Dendritic cell treated with granulocyte-macrophage colony-stimulating factor and Interleukin-4, amounts not matched to agents 40 ng/mL and 50 ng/mL, for 4 days (primary cell): ENCODE results near the gene MATN1.

Experiments used
- H3K27ac Mint-ChIP-seq: one replicate; pipeline ENCODE4 v1.8.0; 2022; ENCODE audit warnings: mild to moderate bottlenecking, mixed read lengths
- H3K27me3 Mint-ChIP-seq: one replicate; pipeline ENCODE4 v1.8.0; 2022; ENCODE audit warnings: mild to moderate bottlenecking, mixed read lengths
- H3K36me3 Mint-ChIP-seq: one replicate; pipeline ENCODE4 v1.8.0; 2022; ENCODE audit warnings: low read depth, mixed read lengths
- H3K4me1 Mint-ChIP-seq: one replicate; pipeline ENCODE4 v1.8.0; 2022; ENCODE audit warnings: low read depth, mixed read lengths
- H3K4me3 Mint-ChIP-seq: one replicate; pipeline ENCODE4 v1.8.0; 2022; ENCODE audit warnings: mild to moderate bottlenecking, moderate library complexity, mixed read lengths
- H3K9me3 Mint-ChIP-seq: one replicate; pipeline ENCODE4 v1.8.0; 2022; ENCODE audit warnings: mixed read lengths
- intact Hi-C: fragments of 100-400 bp; cut with micrococcal nuclease; formaldehyde crosslinking; loops from one replicate; pipeline ENCODE4 v1.15.0; 2022

The MATN1 gene

DNA sequence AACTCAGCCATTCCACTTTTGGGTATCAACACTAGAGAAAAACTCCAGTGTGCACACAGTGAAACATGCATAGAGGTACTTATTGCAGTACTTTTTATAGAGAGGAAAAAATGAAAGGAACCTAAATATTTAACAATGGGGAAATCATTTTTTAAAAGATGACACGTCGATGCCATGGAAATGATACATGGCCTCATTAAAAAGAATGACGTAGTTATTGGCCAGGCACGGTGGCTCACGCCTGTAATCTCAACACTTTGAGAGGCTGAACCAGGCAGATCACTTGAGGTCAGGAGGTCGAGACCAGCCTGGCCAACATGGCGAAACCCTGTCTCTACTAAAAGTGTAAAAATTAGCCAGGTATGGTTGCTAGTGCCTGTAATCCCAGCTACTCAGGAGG, 42.5 kb downstream of the MATN1 start:
- H3K27me3 Mint-ChIP-seq = peaks cover 40% of the 10 kb centered on the region
- no peak overlapping the region for H3K4me3 Mint-ChIP-seq
- H3K36me3 Mint-ChIP-seq = no peaks in the 10 kb centered on the region
- H3K27ac Mint-ChIP-seq = no peak overlapping the region
- no peaks in the 10 kb centered on the region for H3K4me1 Mint-ChIP-seq
- intact Hi-C loops = no loop called here
- peaks cover 7% of the 10 kb centered on the region for H3K9me3 Mint-ChIP-seq

DNA sequence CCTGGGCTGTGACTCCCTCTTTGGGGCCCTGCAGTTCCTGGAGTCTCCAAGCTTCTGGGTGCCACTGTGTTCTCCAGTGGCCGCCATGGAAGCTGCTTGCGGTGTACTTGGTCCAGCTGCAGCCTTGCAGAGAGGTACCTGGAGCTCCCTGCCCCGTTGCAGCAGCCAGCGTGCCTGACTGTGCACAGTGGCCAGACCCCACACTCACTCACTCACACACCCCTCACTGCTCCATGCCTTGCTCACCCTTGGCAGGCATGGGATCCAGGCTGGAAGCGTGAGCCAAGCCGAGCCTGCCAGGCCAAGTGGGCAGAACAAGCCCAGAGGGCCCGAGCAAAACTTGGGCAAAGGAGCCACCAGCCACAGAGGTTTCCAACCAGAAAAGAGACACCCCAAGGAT, 43.0 kb downstream of the MATN1 start:
- no peak overlapping the region for H3K4me3 Mint-ChIP-seq
- peaks cover 4% of the 10 kb centered on the region for H3K4me1 Mint-ChIP-seq
- intact Hi-C loops = no loop called here
- H3K36me3 Mint-ChIP-seq = no peaks in the 10 kb centered on the region
- no peak overlapping the region for H3K27ac Mint-ChIP-seq
- H3K27me3 Mint-ChIP-seq = peaks cover 35% of the 10 kb centered on the region
- peaks cover 7% of the 10 kb centered on the region for H3K9me3 Mint-ChIP-seq

DNA sequence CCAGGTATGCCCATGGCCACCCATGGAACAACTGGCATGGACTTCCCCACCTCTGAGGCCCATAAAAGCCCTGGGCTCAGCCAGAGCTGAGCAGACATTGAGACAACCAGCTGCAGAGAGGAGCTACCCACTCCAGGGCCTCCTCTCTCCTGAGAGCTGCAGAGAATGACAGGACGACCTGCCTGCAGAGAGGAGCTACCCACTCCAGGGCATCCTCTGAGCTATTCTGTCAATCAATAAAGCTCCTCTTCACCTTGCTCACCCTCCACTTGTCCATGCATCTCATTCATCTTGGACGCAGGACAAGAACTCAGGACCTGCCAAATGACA, 43.4 kb downstream of the MATN1 start:
- peaks cover 31% of the 10 kb centered on the region for H3K27me3 Mint-ChIP-seq
- intact Hi-C loops = no loop called here
- H3K4me3 Mint-ChIP-seq = no peak overlapping the region
- H3K36me3 Mint-ChIP-seq = no peaks in the 10 kb centered on the region
- H3K4me1 Mint-ChIP-seq = peaks cover 9% of the 10 kb centered on the region
- peaks cover 7% of the 10 kb centered on the region for H3K9me3 Mint-ChIP-seq
- H3K27ac Mint-ChIP-seq = no peak overlapping the region

DNA sequence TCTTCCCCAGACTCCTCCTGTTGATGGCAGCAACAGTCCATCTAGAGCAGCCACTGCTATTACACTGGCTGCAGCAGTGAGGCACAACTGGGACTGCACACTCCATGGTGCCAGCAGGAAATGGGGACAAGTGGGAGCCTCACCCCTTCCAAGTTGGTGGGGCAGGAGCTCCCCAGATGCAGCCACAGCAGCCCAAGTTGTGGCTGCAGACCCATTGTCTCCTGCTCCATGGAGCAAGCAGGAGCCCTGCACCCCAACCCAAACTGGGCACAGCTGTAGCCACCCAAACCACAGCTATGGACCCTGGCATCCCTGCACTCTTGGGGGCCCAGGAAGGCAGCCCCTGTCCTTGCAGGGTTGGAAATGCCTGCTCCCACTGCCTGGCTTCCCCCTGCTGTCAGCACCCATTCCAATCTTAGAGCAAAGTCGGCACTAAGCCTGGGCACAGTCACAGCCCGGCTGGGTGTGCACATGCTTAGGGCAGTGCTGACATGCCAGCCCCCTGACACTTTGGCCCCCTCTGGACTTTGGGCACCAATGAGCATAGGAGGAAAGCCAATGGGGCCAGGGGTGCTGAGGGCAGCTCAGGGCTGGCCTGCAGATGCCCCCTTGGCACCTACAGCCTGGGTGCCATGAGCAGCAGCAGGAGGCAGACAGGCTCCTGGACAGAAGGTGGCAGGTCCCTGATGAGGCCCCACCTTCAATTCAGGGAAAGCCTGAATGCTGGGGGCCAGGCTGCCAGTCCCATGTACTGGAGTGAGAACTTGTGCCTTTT, 44.0 kb downstream of the MATN1 start:
- no peaks in the 10 kb centered on the region for H3K36me3 Mint-ChIP-seq
- H3K27me3 Mint-ChIP-seq = peaks cover 26% of the 10 kb centered on the region
- H3K27ac Mint-ChIP-seq = no peak overlapping the region
- H3K4me3 Mint-ChIP-seq = no peak overlapping the region
- peaks cover 7% of the 10 kb centered on the region for H3K9me3 Mint-ChIP-seq
- intact Hi-C loops = no loop called here
- peaks cover 10% of the 10 kb centered on the region for H3K4me1 Mint-ChIP-seq

DNA sequence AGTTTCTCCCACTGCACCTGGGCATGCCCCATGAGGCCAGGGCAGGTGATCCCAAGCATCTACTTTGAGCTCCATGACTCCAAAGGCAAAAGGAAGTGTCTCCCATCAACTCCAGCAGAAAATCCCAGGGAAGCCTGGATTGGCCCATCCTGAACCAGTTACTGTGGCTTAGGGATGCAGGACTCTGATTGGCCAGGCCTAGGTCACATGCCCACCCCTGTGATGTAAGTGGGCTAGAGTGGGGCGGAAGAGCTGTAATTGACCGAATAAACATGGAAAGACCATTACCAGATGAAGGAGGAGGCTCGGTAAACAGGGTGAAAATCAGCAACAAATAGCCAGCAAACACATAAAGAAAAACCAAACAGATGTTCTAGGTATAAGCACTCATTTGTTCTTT, 45.2 kb downstream of the MATN1 start:
- H3K27me3 Mint-ChIP-seq = peaks cover 21% of the 10 kb centered on the region
- intact Hi-C loops = no loop called here
- H3K9me3 Mint-ChIP-seq = peaks cover 18% of the 10 kb centered on the region
- peaks cover 10% of the 10 kb centered on the region for H3K4me1 Mint-ChIP-seq
- H3K27ac Mint-ChIP-seq = no peak overlapping the region
- no peaks in the 10 kb centered on the region for H3K36me3 Mint-ChIP-seq
- H3K4me3 Mint-ChIP-seq = no peak overlapping the region

DNA sequence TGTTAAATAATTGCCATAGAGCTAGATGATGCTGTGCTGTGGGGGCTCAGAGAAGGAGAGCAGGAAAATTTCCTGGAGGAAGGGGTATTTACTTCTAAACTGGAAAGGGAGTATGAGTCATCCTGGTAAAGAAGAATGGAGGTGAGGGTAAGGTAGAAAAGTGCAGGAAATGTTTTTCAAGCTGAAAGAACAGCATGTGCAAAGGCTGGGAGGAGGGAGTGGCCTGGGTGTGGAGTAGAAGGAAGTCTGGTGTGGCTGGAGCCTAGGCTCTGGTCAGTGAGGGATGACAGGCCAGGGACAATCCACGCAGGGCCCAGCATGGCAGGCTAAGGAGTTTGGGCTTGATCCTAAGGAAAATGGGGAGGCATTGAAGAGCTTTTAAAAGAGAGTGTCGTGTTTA, 45.9 kb downstream of the MATN1 start:
- Mint-ChIP-seq H3K9me3 (peaks cover 19% of the 10 kb centered on the region), H3K4me3 (no peak overlapping the region), H3K27me3 (peaks cover 15% of the 10 kb centered on the region), H3K36me3 (no peaks in the 10 kb centered on the region), H3K4me1 (peaks cover 10% of the 10 kb centered on the region), H3K27ac (no peak overlapping the region)
- intact Hi-C loops = no loop called here

DNA sequence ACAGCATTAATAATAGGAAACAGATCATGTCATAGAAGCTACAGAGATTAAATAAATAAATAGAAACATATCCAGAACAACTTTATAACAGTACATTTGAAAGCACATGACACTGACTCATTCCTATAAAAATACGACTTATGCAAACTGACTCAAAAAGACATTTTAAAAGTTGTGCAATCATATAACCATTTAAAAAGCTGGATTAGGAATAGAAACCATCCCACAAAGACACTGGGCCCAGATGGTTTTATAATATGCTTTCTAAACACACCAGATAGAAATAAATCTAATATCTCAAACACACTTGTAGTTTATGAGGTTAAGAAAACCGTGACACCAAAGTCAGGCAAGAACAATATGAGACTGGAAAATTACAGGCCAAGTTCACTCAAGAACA, 47.6 kb downstream of the MATN1 start:
- peaks cover 10% of the 10 kb centered on the region for H3K4me1 Mint-ChIP-seq
- peaks cover 7% of the 10 kb centered on the region for H3K27me3 Mint-ChIP-seq
- no peak overlapping the region for H3K4me3 Mint-ChIP-seq
- H3K9me3 Mint-ChIP-seq = peaks cover 19% of the 10 kb centered on the region
- H3K27ac Mint-ChIP-seq = no peak overlapping the region
- intact Hi-C loops = no loop called here
- H3K36me3 Mint-ChIP-seq = no peaks in the 10 kb centered on the region

DNA sequence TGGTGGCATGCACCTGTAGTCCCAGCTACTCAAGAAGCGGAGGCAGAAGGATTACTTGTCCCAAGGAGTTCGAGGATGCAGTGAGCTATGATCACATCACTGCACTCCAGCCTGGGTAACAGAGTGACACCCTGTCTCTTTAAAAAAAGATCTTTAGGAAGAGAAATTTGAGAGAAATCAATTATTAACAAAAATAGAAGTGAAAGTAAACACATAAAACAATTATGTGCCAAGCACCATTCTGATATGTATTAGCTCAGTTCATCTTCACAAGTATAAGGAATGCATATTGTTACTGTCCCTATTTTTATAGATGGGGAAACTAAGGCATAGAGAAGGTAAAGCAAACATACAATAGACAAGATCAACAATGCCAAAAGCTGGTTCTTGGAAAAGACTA, 48.1 kb downstream of the MATN1 start:
- H3K9me3 Mint-ChIP-seq = peaks cover 15% of the 10 kb centered on the region

DNA sequence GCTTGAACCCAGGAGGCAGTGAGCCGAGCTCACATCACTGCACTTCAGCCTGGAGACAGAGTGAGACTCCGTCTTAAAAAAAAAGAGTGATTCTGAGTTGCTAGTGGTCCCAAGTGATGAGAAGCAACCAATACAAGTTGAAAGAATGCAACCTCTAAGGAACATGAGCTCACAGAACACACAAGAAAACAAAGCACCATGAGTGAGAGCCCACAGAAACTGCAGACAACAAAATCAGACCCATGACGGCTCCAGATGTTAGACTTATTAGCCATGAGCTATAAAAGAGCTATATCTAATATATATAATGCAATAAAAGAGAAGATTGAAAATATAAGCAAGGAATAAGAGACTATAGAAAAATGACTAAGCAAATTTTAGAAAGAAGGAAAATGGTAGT, 50.0 kb downstream of the MATN1 start:
- Mint-ChIP-seq H3K9me3 (peaks cover 12% of the 10 kb centered on the region), H3K27ac (no peak overlapping the region), H3K27me3 (peaks cover 10% of the 10 kb centered on the region), H3K4me1 (peaks cover 10% of the 10 kb centered on the region), H3K4me3 (no peak overlapping the region), H3K36me3 (no peaks in the 10 kb centered on the region)
- intact Hi-C loops = no loop called here

More for the DNA sequence above, 48.1 kb downstream of the MATN1 start:
- Mint-ChIP-seq H3K4me3 (no peak overlapping the region), H3K27ac (no peak overlapping the region), H3K4me1 (peaks cover 10% of the 10 kb centered on the region), H3K36me3 (no peaks in the 10 kb centered on the region), H3K27me3 (peaks cover 7% of the 10 kb centered on the region)
- intact Hi-C loops = no loop called here

DNA sequence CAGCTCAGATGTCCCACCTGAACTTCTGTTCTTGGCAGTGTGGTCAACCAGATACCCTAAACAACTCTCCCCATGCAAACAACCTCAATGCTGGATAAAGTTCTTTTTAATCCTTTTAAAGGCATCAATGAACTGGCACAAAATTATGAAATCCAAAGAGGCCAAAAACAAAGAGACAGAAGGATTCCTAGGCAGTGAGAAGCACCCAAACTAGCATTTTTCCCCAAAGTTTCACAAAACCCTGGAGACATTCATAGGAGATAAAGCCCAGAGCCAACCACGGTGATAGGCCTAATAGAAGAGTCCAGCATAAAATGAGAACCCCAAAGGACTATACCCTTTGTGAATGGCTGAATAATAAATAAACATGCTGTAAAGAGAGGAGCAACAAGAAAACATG, 50.7 kb downstream of the MATN1 start:
- Mint-ChIP-seq H3K4me3 (no peak overlapping the region), H3K4me1 (peaks cover 10% of the 10 kb centered on the region)
- intact Hi-C loops = no loop called here

DNA sequence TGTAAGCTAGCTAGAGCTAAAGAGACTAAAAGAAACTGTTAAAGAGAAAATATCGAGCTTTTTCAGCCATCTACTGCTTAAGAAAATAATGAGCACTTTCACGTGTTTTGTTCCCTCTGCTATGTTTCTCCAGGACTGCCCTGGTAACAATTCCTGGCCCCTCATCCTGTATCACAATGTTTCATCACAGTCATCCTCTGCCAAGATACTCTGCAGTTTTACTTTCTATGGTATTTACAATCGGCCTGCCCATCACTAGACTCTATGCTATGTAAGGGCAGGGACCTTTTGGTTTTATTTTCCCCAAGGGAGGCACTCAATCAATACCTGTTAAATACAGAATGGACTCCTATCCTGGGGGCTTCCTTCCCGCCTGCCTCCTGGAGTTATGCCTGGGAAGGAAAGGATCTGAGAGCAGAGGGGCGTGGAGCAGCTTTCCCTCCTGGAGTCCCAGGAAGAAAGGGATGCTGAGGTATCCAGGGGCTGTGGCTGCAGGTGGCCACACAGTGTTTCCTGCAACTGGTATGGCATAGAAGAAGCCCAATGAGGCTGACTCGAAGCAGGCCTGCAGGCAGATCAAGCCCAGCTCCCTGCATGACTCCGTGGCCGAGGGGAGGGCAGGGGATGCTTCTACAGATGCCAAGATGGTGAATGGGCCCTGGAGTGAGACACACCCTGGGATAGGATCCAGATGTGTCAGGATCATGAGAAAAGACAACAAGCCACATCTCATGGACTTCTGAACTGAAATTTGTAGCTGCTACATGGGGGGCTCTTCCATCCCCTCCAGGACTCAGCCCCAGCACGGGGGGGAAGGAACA, 52.9 kb downstream of the MATN1 start:
- H3K27ac Mint-ChIP-seq = no peak overlapping the region
- intact Hi-C loops = no loop called here
- no peaks in the 10 kb centered on the region for H3K36me3 Mint-ChIP-seq
- H3K27me3 Mint-ChIP-seq = peaks cover 10% of the 10 kb centered on the region
- peaks cover 12% of the 10 kb centered on the region for H3K9me3 Mint-ChIP-seq
- H3K4me3 Mint-ChIP-seq = no peak overlapping the region
- peaks cover 6% of the 10 kb centered on the region for H3K4me1 Mint-ChIP-seq

More for the DNA sequence above, 50.7 kb downstream of the MATN1 start:
- Mint-ChIP-seq H3K9me3 (peaks cover 12% of the 10 kb centered on the region), H3K27me3 (peaks cover 10% of the 10 kb centered on the region), H3K36me3 (no peaks in the 10 kb centered on the region), H3K27ac (no peak overlapping the region)

DNA sequence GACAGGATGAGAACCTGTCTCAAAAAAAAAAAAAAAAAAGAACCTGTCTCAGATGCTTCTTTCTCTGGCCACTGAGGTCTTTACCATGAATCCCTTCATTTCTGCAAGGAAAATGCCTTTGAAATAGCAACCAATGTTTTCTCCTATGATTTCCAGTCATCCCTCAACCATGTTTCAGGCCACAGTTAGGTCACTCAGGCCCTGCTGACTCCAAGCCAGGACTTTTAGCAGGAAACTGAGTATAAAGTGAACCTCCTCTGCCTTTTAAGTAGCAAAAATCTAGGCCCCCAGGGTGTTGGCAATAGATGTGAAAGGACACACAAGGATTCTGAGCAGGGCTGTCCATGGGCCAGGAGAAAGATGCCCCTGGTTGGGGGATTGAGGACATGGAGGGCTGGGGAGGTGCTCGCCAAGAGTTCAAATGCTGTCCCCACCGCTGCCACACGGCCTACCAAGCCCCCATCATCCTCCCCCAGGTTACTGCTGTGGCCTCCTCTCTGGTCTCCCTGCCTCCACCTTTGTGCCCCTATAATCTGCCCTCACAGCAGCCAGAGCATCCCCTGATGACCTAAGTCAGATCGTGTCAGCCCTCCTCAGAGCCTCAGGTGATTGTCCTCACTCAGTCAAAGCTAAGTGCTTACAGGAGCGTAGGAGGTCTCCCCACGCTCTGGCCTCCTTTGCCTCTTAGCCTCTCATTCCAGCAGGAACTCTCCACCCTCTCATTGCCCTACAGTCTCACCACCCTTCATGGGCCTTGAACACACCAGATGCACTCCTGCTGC, 54.6 kb downstream of the MATN1 start:
- no peaks in the 10 kb centered on the region for H3K36me3 Mint-ChIP-seq
- H3K27me3 Mint-ChIP-seq = peaks cover 5% of the 10 kb centered on the region
- H3K4me1 Mint-ChIP-seq = no peaks in the 10 kb centered on the region
- H3K4me3 Mint-ChIP-seq = no peak overlapping the region
- peaks cover 6% of the 10 kb centered on the region for H3K9me3 Mint-ChIP-seq
- no peak overlapping the region for H3K27ac Mint-ChIP-seq
- intact Hi-C loops = no loop called here

DNA sequence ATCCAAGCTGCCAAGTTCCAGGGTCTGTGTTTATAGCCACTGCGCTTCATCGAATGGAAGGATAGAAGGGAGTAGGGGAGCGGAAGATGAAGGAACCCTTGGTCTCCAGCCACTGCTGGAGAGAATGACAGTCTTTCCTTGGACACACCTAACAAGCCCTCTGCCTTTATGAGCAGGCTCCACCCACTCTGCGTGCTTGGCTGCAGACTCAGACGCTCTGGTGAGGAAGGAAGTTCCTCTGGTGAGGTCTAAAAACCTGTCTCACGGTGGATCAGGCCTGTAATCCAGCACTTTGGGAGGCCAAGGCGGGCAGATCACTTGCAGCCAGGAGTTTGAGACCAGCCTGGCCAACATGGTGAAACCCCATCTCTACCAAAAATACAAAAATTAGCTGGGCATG, 55.4 kb downstream of the MATN1 start:
- Mint-ChIP-seq H3K27ac (no peak overlapping the region), H3K27me3 (peaks cover 3% of the 10 kb centered on the region), H3K9me3 (no peaks in the 10 kb centered on the region), H3K36me3 (no peaks in the 10 kb centered on the region), H3K4me3 (no peak overlapping the region), H3K4me1 (no peaks in the 10 kb centered on the region)
- intact Hi-C loops = no loop called here

DNA sequence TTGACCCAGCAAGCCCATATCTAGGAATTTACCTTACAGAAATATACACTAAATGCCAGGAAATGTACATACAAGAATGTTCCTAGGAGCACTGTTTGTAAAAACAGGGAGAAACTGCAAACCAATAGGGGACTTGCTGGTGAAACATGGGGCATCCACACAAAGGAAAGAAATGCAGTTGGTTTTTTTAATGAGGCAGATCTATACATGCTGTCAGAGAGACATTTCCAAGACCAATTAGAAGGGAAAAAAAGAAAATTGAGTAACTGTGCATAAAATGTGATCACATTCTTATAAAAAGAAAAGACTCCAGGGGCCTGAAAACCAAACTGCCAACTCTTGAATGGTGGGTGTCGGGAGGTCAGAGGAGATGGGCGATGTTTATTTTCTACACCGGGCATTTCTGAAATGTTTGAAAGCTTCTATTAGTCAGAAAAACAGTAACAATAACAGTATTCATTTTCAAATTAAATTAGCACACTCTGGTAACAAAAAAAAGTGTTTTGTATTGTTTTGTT, 56.6 kb downstream of the MATN1 start:
- no peaks in the 10 kb centered on the region for H3K9me3 Mint-ChIP-seq
- H3K4me3 Mint-ChIP-seq = no peak overlapping the region

More for the DNA sequence above, 56.6 kb downstream of the MATN1 start:
- no peaks in the 10 kb centered on the region for H3K36me3 Mint-ChIP-seq
- H3K27me3 Mint-ChIP-seq = peaks cover 4% of the 10 kb centered on the region
- intact Hi-C loops = no loop called here
- H3K4me1 Mint-ChIP-seq = no peaks in the 10 kb centered on the region
- no peak overlapping the region for H3K27ac Mint-ChIP-seq
